HepG2 (cell line): ENCODE data around the gene RARA. TPM values are rescaled to one million over a fixed set of nuclear protein-coding genes. Genes with fewer than 3 reads are reported as not detected.

Source experiments
- AHR ChIP-seq: IDR thresholded peaks from 2 replicates; pipeline ENCODE4 v1.6.1; 2018; ENCODE audit warnings: missing genetic modification reagents, missing compliant biosample characterization
- BRD4 ChIP-seq: sonication (generic); formaldehyde crosslinking; IDR thresholded peaks from 2 replicates; pipeline ENCODE4 v1.4.0; 2020; ENCODE audit warnings: missing genetic modification reagents
- MED1 ChIP-seq: sonication (generic); formaldehyde crosslinking; IDR thresholded peaks from 2 replicates; pipeline ENCODE4 v1.4.0; 2020; ENCODE audit warnings: missing genetic modification reagents
- TARDBP ChIP-seq: sonication (generic); formaldehyde crosslinking; IDR thresholded peaks from 2 replicates; pipeline ENCODE4 v1.8.0; 2022; ENCODE audit warnings: mild to moderate bottlenecking, missing genetic modification reagents
- YEATS4 ChIP-seq: sonication (generic); formaldehyde crosslinking; IDR thresholded peaks from 2 replicates; pipeline ENCODE4 v1.4.0; 2020; ENCODE audit warnings: missing genetic modification reagents, borderline replicate concordance
- YY1 ChIP-seq: IDR thresholded peaks from 2 replicates; pipeline ENCODE4 v1.6.1; 2011; ENCODE audit warnings: low read length, low read depth, moderate library complexity, mild to moderate bottlenecking; ENCODE audit not compliant: insufficient read depth, insufficient replicate concordance
- ZNF207 ChIP-seq: fragments of 450-650 bp; IDR thresholded peaks from 2 replicates; pipeline ENCODE4 v1.6.1; 2016; ENCODE audit warnings: antibody characterized with exemption, borderline replicate concordance
- ZSCAN25 ChIP-seq: sonication (generic); formaldehyde crosslinking; IDR thresholded peaks from 2 replicates; pipeline ENCODE4 v1.8.0; 2022; ENCODE audit warnings: mild to moderate bottlenecking, missing genetic modification reagents
- polyA plus RNA-seq, 8 experiments: library from polyadenylated mRNA; depleted of rRNA in 3 of 8; stranded (reverse) in 7 of 8; unstranded in 1 of 8; fragments of >200 nt; fragmentation: Illumina TruSeq in 4 of 8; extraction: Trizol in 4 of 8; gene quantifications; 2 replicates each; pipeline versions ENCODE4 v1.2.1 to v1.2.3, GENCODE V29; 2011 to 2016; ENCODE audit warnings: low read depth in 4 of 8, missing spikeins in 1 of 8, mixed read lengths in 1 of 8; ENCODE audit not compliant: insufficient read depth in 1 of 8
- total RNA-seq, 5 experiments: library from RNA; depleted of rRNA; stranded (reverse); fragments of >200 nt; fragmentation: Illumina TruSeq; extraction: Trizol; gene quantifications; 2 replicates each; pipeline ENCODE4 v1.2.3, GENCODE V29; 2016; ENCODE audit warnings: low read depth in 1 of 5
- TF ChIP-seq, protein P1 (sequence below): IDR thresholded peaks from 2 replicates; pipeline ENCODE4 v1.6.1; 2016; ENCODE audit warnings: low read depth, missing genetic modification reagents, missing compliant biosample characterization
- TF ChIP-seq, protein P2 (sequence below): sonication (generic); formaldehyde crosslinking; IDR thresholded peaks from 2 replicates; pipeline ENCODE4 v1.5.1; 2020; ENCODE audit warnings: mild to moderate bottlenecking, missing genetic modification reagents
- TF ChIP-seq, protein P3 (sequence below): IDR thresholded peaks from 2 replicates; pipeline ENCODE4 v1.6.1; 2016; ENCODE audit warnings: mild to moderate bottlenecking
- TF ChIP-seq, protein P4 (sequence below): sonication (generic); formaldehyde crosslinking; IDR thresholded peaks from 2 replicates; pipeline ENCODE4 v1.5.0; 2020; ENCODE audit warnings: missing genetic modification reagents
- TF ChIP-seq, protein P5 (sequence below): sonication (generic); formaldehyde crosslinking; IDR thresholded peaks from 2 replicates; pipeline ENCODE4 v1.4.0; 2020; ENCODE audit warnings: missing genetic modification reagents
- TF ChIP-seq, protein P6 (sequence below): sonication (generic); formaldehyde crosslinking; IDR thresholded peaks from 2 replicates; pipeline ENCODE4 v1.4.0; 2020; ENCODE audit warnings: mild to moderate bottlenecking, missing genetic modification reagents

The RARA gene
- total and polyA plus RNA-seq, 2 of the 13 experiments (the other 11 are each of a cell fraction or from before 2014, with no cell fraction given) = 6.4 to 8.6 TPM

DNA sequence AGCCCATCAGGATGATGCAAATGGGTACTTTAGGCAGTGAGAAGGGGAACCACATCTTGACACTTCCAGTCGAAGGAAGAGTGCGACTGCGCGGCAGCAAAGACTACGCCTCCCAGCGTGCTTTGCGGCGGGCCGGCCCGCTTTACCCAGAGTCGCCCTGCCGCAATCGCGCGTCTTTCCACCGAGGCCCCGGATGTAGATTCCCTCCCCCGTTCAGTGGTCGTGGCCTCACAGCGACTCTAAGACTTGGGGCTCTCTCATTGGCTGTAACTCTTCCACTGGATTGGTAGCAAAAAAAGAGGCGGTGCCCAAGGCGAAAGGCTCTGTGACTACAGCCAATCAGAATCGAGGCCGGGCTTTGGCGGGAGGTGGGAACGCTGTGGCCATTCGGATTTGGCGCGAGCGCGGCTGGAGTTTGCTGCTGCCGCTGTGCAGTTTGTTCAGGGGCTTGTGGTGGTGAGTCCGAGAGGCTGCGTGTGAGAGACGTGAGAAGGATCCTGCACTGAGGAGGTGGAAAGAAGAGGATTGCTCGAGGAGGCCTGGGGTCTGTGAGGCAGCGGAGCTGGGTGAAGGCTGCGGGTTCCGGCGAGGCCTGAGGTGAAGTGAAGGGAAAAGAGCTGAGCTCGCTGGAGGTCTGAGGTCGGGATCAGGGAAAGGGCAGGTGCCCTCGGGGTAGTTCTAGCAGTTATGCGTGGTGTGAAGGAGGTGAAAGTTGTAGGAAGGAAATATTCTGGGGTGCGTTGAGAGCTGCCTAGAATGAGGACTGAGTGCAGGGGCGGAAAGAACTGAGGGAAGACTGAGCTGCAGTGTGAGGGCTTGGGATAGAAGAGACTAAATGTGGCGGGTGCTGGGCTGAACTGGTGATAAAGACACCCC, 21.2 kb upstream of the RARA start, which contains the start of gene CDC6 (continued):
- TF ChIP-seq, protein P1, sequence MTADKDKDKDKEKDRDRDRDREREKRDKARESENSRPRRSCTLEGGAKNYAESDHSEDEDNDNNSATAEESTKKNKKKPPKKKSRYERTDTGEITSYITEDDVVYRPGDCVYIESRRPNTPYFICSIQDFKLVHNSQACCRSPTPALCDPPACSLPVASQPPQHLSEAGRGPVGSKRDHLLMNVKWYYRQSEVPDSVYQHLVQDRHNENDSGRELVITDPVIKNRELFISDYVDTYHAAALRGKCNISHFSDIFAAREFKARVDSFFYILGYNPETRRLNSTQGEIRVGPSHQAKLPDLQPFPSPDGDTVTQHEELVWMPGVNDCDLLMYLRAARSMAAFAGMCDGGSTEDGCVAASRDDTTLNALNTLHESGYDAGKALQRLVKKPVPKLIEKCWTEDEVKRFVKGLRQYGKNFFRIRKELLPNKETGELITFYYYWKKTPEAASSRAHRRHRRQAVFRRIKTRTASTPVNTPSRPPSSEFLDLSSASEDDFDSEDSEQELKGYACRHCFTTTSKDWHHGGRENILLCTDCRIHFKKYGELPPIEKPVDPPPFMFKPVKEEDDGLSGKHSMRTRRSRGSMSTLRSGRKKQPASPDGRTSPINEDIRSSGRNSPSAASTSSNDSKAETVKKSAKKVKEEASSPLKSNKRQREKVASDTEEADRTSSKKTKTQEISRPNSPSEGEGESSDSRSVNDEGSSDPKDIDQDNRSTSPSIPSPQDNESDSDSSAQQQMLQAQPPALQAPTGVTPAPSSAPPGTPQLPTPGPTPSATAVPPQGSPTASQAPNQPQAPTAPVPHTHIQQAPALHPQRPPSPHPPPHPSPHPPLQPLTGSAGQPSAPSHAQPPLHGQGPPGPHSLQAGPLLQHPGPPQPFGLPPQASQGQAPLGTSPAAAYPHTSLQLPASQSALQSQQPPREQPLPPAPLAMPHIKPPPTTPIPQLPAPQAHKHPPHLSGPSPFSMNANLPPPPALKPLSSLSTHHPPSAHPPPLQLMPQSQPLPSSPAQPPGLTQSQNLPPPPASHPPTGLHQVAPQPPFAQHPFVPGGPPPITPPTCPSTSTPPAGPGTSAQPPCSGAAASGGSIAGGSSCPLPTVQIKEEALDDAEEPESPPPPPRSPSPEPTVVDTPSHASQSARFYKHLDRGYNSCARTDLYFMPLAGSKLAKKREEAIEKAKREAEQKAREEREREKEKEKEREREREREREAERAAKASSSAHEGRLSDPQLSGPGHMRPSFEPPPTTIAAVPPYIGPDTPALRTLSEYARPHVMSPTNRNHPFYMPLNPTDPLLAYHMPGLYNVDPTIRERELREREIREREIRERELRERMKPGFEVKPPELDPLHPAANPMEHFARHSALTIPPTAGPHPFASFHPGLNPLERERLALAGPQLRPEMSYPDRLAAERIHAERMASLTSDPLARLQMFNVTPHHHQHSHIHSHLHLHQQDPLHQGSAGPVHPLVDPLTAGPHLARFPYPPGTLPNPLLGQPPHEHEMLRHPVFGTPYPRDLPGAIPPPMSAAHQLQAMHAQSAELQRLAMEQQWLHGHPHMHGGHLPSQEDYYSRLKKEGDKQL = no peak
- TF ChIP-seq, protein P2, sequence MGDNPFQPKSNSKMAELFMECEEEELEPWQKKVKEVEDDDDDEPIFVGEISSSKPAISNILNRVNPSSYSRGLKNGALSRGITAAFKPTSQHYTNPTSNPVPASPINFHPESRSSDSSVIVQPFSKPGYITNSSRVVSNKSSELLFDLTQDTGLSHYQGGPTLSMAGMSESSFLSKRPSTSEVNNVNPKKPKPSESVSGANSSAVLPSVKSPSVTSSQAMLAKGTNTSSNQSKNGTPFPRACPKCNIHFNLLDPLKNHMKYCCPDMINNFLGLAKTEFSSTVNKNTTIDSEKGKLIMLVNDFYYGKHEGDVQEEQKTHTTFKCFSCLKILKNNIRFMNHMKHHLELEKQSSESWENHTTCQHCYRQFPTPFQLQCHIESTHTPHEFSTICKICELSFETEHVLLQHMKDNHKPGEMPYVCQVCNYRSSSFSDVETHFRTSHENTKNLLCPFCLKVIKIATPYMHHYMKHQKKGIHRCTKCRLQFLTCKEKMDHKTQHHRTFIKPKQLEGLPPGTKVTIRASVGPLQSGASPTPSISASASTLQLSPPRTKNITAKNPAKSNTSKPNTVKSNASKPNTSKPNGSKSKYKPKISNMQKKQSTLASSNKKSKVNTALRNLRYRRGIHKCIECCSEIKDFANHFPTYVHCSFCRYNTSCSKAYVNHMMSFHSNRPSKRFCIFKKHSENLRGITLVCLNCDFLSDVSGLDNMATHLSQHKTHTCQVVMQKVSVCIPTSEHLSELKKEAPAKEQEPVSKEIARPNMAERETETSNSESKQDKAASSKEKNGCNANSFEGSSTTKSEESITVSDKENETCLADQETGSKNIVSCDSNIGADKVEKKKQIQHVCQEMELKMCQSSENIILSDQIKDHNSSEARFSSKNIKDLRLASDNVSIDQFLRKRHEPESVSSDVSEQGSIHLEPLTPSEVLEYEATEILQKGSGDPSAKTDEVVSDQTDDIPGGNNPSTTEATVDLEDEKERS (CRISPR knock-in tag) = peak; percentile 10; the same call in 1 of the 2 replicates
- TF ChIP-seq BRD4 (CRISPR knock-in tag) (peak; percentile 25; the same call in 1 of the 2 replicates), YEATS4 (peak; percentile 83), YY1 (peak; percentile 69), ZNF207 (no peak), ZSCAN25 (CRISPR knock-in tag) (0 out of 2 replicates have a peak, but pooled peaks have one; percentile 53), AHR (peak; percentile 89; the same call in 1 of the 2 replicates), MED1 (CRISPR knock-in tag) (no peak; the same call in 1 of the 2 replicates), TARDBP (CRISPR knock-in tag) (peak; percentile 90)
- TF ChIP-seq, protein P3, sequence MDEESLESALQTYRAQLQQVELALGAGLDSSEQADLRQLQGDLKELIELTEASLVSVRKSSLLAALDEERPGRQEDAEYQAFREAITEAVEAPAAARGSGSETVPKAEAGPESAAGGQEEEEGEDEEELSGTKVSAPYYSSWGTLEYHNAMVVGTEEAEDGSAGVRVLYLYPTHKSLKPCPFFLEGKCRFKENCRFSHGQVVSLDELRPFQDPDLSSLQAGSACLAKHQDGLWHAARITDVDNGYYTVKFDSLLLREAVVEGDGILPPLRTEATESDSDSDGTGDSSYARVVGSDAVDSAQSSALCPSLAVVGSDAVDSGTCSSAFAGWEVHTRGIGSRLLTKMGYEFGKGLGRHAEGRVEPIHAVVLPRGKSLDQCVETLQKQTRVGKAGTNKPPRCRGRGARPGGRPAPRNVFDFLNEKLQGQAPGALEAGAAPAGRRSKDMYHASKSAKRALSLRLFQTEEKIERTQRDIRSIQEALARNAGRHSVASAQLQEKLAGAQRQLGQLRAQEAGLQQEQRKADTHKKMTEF (CRISPR knock-in tag) = peak; percentile 69; the same call in 1 of the 2 replicates
- TF ChIP-seq, protein P4, sequence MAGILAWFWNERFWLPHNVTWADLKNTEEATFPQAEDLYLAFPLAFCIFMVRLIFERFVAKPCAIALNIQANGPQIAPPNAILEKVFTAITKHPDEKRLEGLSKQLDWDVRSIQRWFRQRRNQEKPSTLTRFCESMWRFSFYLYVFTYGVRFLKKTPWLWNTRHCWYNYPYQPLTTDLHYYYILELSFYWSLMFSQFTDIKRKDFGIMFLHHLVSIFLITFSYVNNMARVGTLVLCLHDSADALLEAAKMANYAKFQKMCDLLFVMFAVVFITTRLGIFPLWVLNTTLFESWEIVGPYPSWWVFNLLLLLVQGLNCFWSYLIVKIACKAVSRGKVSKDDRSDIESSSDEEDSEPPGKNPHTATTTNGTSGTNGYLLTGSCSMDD (CRISPR knock-in tag) = no peak
- TF ChIP-seq, protein P5, sequence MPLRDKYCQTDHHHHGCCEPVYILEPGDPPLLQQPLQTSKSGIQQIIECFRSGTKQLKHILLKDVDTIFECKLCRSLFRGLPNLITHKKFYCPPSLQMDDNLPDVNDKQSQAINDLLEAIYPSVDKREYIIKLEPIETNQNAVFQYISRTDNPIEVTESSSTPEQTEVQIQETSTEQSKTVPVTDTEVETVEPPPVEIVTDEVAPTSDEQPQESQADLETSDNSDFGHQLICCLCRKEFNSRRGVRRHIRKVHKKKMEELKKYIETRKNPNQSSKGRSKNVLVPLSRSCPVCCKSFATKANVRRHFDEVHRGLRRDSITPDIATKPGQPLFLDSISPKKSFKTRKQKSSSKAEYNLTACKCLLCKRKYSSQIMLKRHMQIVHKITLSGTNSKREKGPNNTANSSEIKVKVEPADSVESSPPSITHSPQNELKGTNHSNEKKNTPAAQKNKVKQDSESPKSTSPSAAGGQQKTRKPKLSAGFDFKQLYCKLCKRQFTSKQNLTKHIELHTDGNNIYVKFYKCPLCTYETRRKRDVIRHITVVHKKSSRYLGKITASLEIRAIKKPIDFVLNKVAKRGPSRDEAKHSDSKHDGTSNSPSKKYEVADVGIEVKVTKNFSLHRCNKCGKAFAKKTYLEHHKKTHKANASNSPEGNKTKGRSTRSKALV (CRISPR knock-in tag) = no peak
- TF ChIP-seq, protein P6, sequence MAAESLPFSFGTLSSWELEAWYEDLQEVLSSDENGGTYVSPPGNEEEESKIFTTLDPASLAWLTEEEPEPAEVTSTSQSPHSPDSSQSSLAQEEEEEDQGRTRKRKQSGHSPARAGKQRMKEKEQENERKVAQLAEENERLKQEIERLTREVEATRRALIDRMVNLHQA = no peak
